D721Med (cell line): ENCODE measurements around the gene LILRB5.

ENCODE experiments used
- DNase-seq: peaks from one replicate; pipeline ENCODE4 v3.0.0; 2011; ENCODE audit warnings: low spot score; ENCODE audit not compliant: insufficient read length
- FAIRE-seq: peaks from 2 replicates; lab custom pipeline; 2011; peaks lifted over from hg19 to GRCh38; lab: Jason Lieb, UNC
- TF ChIP-seq, protein P1 (sequence below): IDR thresholded peaks from 2 replicates; pipeline ENCODE4 v1.5.1; 2012; ENCODE audit warnings: mild to moderate bottlenecking, control low read depth; ENCODE audit not compliant: insufficient read depth; ENCODE audit errors: missing control alignments

The LILRB5 gene

GRCh38 chr19:54254195-54254906 lies 2.7 kb downstream of the LILRB5 start:
- no peak for FAIRE-seq
- TF ChIP-seq, protein P1, sequence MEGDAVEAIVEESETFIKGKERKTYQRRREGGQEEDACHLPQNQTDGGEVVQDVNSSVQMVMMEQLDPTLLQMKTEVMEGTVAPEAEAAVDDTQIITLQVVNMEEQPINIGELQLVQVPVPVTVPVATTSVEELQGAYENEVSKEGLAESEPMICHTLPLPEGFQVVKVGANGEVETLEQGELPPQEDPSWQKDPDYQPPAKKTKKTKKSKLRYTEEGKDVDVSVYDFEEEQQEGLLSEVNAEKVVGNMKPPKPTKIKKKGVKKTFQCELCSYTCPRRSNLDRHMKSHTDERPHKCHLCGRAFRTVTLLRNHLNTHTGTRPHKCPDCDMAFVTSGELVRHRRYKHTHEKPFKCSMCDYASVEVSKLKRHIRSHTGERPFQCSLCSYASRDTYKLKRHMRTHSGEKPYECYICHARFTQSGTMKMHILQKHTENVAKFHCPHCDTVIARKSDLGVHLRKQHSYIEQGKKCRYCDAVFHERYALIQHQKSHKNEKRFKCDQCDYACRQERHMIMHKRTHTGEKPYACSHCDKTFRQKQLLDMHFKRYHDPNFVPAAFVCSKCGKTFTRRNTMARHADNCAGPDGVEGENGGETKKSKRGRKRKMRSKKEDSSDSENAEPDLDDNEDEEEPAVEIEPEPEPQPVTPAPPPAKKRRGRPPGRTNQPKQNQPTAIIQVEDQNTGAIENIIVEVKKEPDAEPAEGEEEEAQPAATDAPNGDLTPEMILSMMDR, result no peak
- no peak for DNase-seq

GRCh38 chr19:54253331-54254194 lies 3.5 kb downstream of the LILRB5 start:
- DNase-seq (no peak), FAIRE-seq (no peak)
- TF ChIP-seq, protein P1, result no peak

- TF ChIP-seq, protein P1, result no peak
- DNase-seq, result no peak
- FAIRE-seq, result no peak
Measured at GRCh38 chr19:54252845-54253244, 4.2 kb downstream of the LILRB5 start.

DNA sequence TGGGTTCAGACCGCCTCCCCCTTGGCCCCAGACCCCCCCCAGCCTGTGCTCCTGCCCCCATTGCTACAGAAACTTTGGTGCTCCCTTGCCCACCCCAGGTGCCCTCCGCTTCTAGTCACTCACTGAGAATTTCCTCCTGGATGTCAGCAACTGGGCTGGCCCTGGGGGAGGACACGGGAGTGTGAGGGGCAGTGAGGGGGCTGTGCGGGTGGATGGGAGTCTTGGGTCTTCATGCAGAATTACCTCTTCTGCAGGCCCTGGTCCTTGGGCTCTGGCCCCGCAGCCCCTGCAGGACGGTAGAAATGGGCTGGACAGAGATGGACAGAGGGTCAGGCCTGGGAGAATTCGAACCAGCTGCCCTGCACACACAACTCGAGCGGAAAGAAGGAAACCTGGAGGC lies 4.8 kb downstream of the LILRB5 start:
- TF ChIP-seq, protein P1, result no peak
- DNase-seq (no peak), FAIRE-seq (no peak)

DNA sequence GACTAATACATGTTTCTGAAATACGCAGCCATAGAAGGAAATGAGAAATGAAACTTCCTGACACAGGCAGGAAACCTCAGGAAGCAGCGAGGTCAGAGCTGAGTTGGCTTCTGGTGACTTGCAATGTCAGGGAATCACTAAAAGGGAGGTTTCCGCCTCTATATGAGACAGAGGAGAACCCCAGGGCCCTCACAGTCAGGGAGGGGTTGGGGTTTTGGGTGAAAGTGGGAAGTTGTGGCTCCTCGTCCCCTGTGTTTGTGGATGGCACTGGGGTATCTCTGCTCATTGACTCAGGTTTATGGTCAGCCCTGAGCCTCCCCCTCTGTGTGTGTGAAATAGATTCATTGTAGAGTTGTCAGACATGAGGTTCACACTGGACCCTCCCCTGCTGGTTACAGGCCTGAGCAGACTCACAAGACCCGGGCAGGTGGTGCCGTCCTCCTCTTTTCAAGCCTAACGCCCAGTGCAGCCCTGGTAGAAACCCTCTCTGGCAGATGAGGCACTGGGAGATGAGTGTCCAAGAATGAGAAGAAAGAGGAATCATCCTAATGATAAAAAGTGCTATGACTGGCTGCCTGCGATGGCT lies 9.0 kb downstream of the LILRB5 start:
- DNase-seq, result no peak
- TF ChIP-seq, protein P1, result no peak
- FAIRE-seq, result no peak

DNA sequence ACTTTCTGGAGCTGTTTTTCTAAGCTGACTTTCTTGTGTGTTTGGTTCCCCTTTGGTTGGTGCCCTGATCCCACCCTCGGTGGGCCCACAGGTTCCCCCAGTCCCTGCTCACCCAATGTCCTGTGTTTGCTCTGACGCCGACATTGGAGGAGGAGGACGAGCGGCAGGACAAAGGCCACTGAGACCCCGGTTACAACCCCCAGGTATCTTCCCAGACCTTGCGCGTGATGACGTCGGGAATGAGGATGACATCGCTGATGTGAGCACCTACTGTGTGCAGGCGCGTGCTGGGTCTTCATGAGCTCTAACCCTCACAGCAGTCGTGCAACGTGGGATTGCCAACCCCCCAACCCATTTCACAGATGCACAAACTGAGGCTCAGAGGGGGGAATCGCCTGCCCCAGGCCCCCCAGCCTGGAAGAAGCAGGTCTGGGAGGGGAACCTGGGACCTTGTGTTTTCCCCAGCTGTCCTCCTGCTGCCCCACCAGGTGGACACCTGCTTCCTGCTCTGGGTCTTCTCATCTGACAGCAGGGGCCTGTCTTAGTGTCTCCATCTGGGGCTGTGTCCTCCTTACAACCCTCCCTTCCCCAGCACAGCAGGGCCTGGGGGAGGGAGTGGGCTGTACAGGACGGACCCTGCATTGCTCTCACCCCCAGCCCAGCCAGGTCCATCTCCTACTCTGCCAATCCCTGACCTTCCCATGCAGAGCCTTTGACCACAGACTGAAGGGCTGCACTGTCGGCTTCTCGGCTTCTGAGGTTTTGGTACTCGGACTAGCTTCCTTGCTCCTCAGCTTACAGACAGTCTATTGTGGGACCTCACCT lies 9.8 kb downstream of the LILRB5 start:
- TF ChIP-seq, protein P1, result no peak
- FAIRE-seq (no peak), DNase-seq (no peak)
